GM18517 (cell line): ENCODE results near the gene GIMAP4.
"Not testable (repeated sequence)": the region's sequence is repeated elsewhere in the genome, so short reads cannot be mapped to it uniquely, and the experiment has no call there.

Experiments
- ATAC-seq: cut with Tn5 transposase; IDR thresholded peaks from one replicate; pipeline ENCODE4 v1.9.1; 2021; ENCODE audit warnings: mild to moderate bottlenecking, moderate library complexity; ENCODE audit not compliant: unreplicated experiment

GIMAP4 gene

DNA sequence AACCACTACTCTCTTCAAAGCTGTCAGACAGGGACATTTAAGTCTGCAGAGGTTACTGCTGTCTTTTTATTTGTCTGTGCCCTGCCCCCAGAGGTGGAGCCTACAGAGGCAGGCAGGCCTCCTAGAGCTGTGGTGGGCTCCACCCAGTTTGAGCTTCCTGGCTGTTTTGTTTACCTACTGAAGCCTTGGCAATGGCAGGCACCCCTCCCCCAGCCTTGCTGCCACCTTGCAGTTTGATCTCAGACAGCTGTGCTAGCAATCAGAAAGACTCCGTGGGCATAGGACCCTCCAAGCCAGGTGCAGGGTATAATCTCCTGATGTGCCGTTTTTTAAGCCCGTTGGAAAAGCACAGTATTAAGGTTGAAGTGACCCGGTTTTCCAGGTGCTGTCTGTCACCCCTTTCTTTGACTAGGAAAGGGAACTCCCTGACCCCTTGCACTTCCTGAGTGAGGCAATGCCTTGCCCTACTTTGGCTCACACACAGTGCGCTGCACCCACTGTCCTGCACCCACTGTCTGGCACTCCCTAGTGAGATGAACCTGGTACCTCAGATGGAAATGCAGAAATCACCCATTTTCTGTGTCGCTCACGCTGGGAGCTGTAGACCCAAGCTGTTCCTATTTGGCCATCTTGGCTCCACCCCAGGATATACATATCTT, 12.9 kb downstream of the GIMAP4 start:
- ATAC-seq = not testable (repeated sequence)

DNA sequence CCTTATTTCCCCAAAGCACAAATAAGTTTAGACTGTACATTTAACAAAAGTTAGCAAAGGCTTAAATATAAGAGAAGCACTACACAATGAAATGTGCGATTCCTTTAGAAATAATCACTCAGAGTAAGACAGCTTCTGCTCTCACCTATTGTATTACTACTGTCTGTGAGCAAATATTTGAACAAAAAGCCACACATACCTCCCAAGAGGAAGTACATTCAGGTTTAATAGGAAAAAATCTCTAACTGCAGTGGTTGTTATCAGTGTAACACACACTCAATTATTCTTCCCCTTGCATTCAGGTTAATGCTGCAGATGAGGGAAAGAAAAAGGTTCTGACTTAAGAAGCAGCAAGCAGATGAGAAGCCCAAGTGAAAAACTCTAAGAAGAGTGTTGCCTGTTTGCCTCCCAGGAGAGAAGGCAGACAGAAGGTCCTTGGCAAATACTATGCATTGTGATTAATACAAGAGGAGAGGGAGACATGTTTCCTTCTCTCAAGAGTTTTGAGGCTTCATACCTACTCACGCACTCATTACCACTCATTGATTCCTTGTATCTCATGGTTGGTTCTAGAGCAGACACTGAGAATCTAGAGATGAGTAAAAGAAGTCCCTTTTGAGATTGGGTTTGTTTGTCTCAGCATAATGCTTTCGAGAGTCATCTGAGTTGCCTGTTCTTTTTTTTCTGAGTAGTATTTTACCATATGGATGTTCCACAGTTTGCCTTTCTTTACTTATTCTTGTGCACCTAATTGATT, 13.6 kb downstream of the GIMAP4 start:
- no peak for ATAC-seq

GRCh38 chr7:150585199-150585598, 18.0 kb downstream of the GIMAP4 start:
- ATAC-seq = no peak

GRCh38 chr7:150586068-150586784, 19.0 kb downstream of the GIMAP4 start:
- no peak for ATAC-seq

- no peak for ATAC-seq
Measured at GRCh38 chr7:150586785-150587152, 19.6 kb downstream of the GIMAP4 start.

- ATAC-seq = no peak
Measured at GRCh38 chr7:150587551-150587950, 20.4 kb downstream of the GIMAP4 start.

DNA sequence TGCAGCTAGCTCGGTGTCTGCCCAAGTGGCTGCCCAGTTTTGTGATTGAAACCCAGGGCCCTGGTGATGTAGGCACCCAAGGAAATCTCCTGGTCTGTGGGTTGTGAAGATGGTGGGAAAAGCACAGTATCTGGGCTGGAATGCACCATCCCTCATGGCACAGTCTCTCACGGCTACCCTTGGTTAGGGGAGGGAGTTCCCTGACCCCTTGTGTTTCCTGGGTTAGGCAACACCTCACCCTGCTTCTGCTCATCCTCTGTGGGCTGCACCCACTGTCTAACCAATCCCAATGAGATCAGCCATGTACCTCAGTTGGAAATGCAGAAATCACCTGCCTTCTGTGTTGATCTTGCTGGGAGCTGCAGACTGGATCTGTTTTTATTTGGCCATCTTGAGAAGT, 27.6 kb downstream of the GIMAP4 start:
- no peak for ATAC-seq

GRCh38 chr7:150595361-150595760, 28.2 kb downstream of the GIMAP4 start:
- no peak for ATAC-seq

DNA sequence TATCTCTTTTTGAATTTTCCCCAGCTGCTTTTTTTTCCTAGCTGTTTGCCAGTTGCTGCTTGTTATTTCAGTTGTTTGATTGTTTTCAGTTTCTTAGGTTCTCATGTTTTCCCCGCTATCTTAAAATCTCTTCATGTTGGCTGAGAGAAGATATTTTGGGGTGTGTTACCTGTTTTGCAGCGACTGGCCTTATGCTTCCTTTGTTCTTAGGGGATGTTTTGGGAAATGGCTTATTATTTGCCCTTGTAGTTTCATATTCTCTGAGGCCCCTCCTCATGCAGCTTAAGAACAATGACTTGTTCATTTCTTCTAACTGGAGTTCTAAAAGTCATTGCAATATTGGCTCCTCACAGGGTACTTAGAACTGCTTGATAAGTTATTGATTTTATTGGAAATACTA, 36.4 kb downstream of the GIMAP4 start:
- not testable (repeated sequence) for ATAC-seq

- ATAC-seq = no peak
Measured at GRCh38 chr7:150610233-150610632, 43.0 kb downstream of the GIMAP4 start.

DNA sequence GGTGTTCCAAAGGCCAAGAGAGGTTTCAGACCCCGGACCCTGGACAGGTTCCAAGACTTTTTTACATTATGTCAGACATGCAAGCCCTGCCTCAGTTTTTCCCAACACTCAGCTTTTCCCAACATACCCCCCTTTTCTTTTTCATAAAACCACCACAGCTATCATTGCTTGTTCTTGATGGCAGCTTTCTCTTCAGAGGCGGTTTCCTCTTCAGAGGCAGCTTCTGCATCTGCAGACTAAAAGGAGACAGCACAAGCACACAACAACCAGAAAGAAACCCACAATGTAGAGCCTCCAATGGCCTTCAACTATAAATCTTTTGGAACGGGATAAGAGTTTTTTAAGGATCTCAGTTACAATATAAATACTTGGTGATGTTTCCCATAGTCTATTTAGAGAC, 45.7 kb downstream of the GIMAP4 start:
- no peak for ATAC-seq

- no peak for ATAC-seq
Measured at GRCh38 chr7:150613880-150614279, 46.7 kb downstream of the GIMAP4 start.

DNA sequence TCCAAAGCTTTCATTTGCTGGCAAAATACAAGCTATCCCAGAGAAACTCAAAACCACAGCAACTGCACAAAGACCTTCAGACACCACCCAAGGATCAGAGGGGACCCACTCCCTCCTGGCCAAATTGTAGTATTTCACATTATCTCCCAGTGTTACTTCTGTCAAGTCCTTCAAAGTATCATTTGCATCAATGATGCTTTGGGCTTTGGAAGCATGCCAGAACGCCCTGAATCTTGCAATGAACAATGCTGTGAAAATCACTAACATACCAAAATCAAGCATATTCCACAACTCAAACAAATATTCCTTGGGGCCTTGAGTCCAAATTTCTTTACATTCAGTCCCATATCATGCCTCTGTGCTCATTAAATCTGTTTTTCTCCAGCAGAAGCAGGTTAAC, 47.2 kb downstream of the GIMAP4 start:
- ATAC-seq = not testable (repeated sequence)

- not testable (repeated sequence) for ATAC-seq
Measured at GRCh38 chr7:150615221-150615755, 48.1 kb downstream of the GIMAP4 start.

- no peak for ATAC-seq
Measured at GRCh38 chr7:150620061-150620460, 52.9 kb downstream of the GIMAP4 start.

- ATAC-seq = no peak
Measured at GRCh38 chr7:150620617-150621371, 53.6 kb downstream of the GIMAP4 start.

- ATAC-seq = no peak
Measured at GRCh38 chr7:150621376-150621775, 54.2 kb downstream of the GIMAP4 start.
